K562 (cell line): ENCODE results near the gene POU3F1. TPM values are rescaled to one million over a fixed set of nuclear protein-coding genes. Genes with fewer than 3 reads are reported as not detected.

ENCODE experiments used
- BCLAF1 ChIP-seq, 2 experiments: fragments of 450-650 bp in 1 of 2; IDR thresholded peaks; 2 replicates each; pipeline ENCODE4 v1.6.1; 2011 to 2017; ENCODE audit warnings: low read depth in 2 of 2, antibody characterized with exemption in 1 of 2, borderline replicate concordance in 1 of 2, low read length in 1 of 2, mild to moderate bottlenecking in 1 of 2, mixed read lengths in 1 of 2; ENCODE audit not compliant: control insufficient read depth in 1 of 2
- CGGBP1 ChIP-seq: fragments of 250-450 bp; sonication (Bioruptor Pico); IDR thresholded peaks from 2 replicates; pipeline ENCODE4 v1.9.0; 2021; ENCODE audit warnings: mild to moderate bottlenecking
- CTCF ChIP-seq, 3 experiments: IDR thresholded peaks in 2 of 3; conservative IDR thresholded peaks in 1 of 3; 2 replicates each; pipeline ENCODE4 v1.5.1; 2011 to 2012; ENCODE audit warnings: low read length in 3 of 3, mild to moderate bottlenecking in 3 of 3, control low read depth in 2 of 3, improper control_type of control experiment in 1 of 3, inconsistent platforms in 1 of 3, low read depth in 1 of 3, mixed read lengths in 1 of 3, moderate library complexity in 1 of 3; ENCODE audit not compliant: insufficient read depth in 2 of 3
- FOSL1 ChIP-seq: fragments of 200-800 bp; sonication (Bioruptor generic); conservative IDR thresholded peaks from 2 replicates; pipeline ENCODE4 v1.6.1; 2016; ENCODE audit warnings: missing genetic modification characterization, missing compliant biosample characterization
- FOXP4 ChIP-seq: sonication (generic); formaldehyde crosslinking; IDR thresholded peaks from 2 replicates; pipeline ENCODE4 v1.8.0; 2022; ENCODE audit warnings: mild to moderate bottlenecking, missing genetic modification reagents, borderline replicate concordance
- GTF2B ChIP-seq: IDR thresholded peaks from 2 replicates; pipeline ENCODE4 v1.6.1; 2011; ENCODE audit not compliant: insufficient read length; ENCODE audit errors: extremely low read depth
- POU5F1 ChIP-seq: fragments of 150-350 bp; IDR thresholded peaks from 2 replicates; pipeline ENCODE4 v1.6.1; 2014; ENCODE audit warnings: borderline replicate concordance, low read length, low read depth, mild to moderate bottlenecking; ENCODE audit not compliant: partially characterized antibody
- SMAD4 ChIP-seq: fragments of 250-450 bp; sonication (Bioruptor Pico); conservative IDR thresholded peaks from 2 replicates; pipeline ENCODE4 v1.8.0; 2021; ENCODE audit warnings: inconsistent platforms, mild to moderate bottlenecking, moderate library complexity
- TCF15 ChIP-seq: fragments of 250-450 bp; sonication (Bioruptor Pico); IDR thresholded peaks from 2 replicates; pipeline ENCODE4 v1.8.0; 2022; ENCODE audit warnings: moderate library complexity, mild to moderate bottlenecking, inconsistent platforms
- TFAP4 ChIP-seq: sonication (generic); formaldehyde crosslinking; IDR thresholded peaks from 2 replicates; pipeline ENCODE4 v1.8.0; 2022; ENCODE audit warnings: missing genetic modification reagents, mild to moderate bottlenecking, moderate library complexity, borderline replicate concordance
- YY1 ChIP-seq, 3 experiments: IDR thresholded peaks; 2 replicates each; pipeline ENCODE4 v1.6.1; 2011; ENCODE audit warnings: low read length in 2 of 3, mild to moderate bottlenecking in 2 of 3, moderate library complexity in 2 of 3, borderline replicate concordance in 1 of 3, control low read depth in 1 of 3, low read depth in 1 of 3; ENCODE audit not compliant: insufficient read depth in 3 of 3, insufficient replicate concordance in 2 of 3, control insufficient read depth in 1 of 3, insufficient read length in 1 of 3; ENCODE audit errors: extremely low read depth in 1 of 3
- polyA plus RNA-seq, 8 experiments: library from polyadenylated mRNA; depleted of rRNA in 4 of 8; stranded (reverse) in 5 of 8; unstranded in 3 of 8; fragments of >200 nt; fragmentation: Nextera tagmentation in 2 of 8; fragmentation: Illumina TruSeq in 1 of 8; extraction: Ambion mirVana in 2 of 8; extraction: Trizol in 1 of 8; gene quantifications; 2 replicates each; pipeline versions ENCODE4 v1.2.1 to v1.2.3, GENCODE V29; 2011 to 2014; ENCODE audit warnings: inconsistent platforms in 1 of 8, missing spikeins in 1 of 8
- total RNA-seq, 7 experiments: library from RNA; depleted of rRNA in 6 of 7; stranded (reverse); fragments of >200 nt in 6 of 7; fragmentation: Illumina TruSeq in 2 of 7; extraction: Trizol in 2 of 7; gene quantifications; 2 replicates each; pipeline versions ENCODE4 v1.2.1 to v1.2.3, GENCODE V29; 2011 to 2021; ENCODE audit warnings: low replicate concordance in 1 of 7

The POU3F1 gene
- total and polyA plus RNA-seq, 9 of the 15 experiments (the other 6 are each of a cell fraction or from before 2014, with no cell fraction given): 0.09 TPM; not detected in 8

- TF ChIP-seq BCLAF1 (IDR thresholded peaks at IDR 0.05; ENCODE audit: borderline replicate concordance in 1 of 2, control insufficient read depth in 1 of 2, low read depth in 2 of 2, low read length in 1 of 2) (no peak), GTF2B (no peak), YY1 (IDR thresholded peaks at IDR 0.05; ENCODE audit: borderline replicate concordance in 1 of 3, control insufficient read depth in 1 of 3, extremely low read depth in 1 of 3, insufficient read depth in 3 of 3, insufficient read length in 1 of 3, insufficient replicate concordance in 2 of 3, low read depth in 1 of 3, low read length in 2 of 3) (peak in 2 of 3 experiments; percentile 44 to 73), CTCF (IDR thresholded peaks at IDR 0.05 in 2 of 3, conservative IDR thresholded peaks at IDR 0.05 in 1 of 3; ENCODE audit: insufficient read depth in 2 of 3, low read depth in 1 of 3, low read length in 3 of 3) (peak in 2 of 3 experiments; percentile 10 to 24; a peak in 1 of 6 replicates), SMAD4 (CRISPR knock-in tag) (0 out of 2 replicates have a peak, but pooled peaks have one; percentile 21), TCF15 (CRISPR knock-in tag) (no peak), TFAP4 (CRISPR knock-in tag) (peak; percentile 49; the same call in 1 of the 2 replicates), FOXP4 (CRISPR knock-in tag) (no peak), CGGBP1 (no peak), POU5F1 (no peak), FOSL1 (tag) (peak; percentile 90)
Measured at GRCh38 chr1:38064197-38064903, 17.8 kb upstream of the POU3F1 start (continued).
